GM18870 (cell line): ENCODE data around the gene PRM1.
"Not testable (repeated sequence)": the region's sequence is repeated elsewhere in the genome, so short reads cannot be mapped to it uniquely, and the experiment has no call there.

Experiments used
- ATAC-seq: cut with Tn5 transposase; IDR thresholded peaks from one replicate; pipeline ENCODE4 v1.9.1; 2021; ENCODE audit warnings: moderate library complexity; ENCODE audit not compliant: unreplicated experiment

PRM1 gene

DNA sequence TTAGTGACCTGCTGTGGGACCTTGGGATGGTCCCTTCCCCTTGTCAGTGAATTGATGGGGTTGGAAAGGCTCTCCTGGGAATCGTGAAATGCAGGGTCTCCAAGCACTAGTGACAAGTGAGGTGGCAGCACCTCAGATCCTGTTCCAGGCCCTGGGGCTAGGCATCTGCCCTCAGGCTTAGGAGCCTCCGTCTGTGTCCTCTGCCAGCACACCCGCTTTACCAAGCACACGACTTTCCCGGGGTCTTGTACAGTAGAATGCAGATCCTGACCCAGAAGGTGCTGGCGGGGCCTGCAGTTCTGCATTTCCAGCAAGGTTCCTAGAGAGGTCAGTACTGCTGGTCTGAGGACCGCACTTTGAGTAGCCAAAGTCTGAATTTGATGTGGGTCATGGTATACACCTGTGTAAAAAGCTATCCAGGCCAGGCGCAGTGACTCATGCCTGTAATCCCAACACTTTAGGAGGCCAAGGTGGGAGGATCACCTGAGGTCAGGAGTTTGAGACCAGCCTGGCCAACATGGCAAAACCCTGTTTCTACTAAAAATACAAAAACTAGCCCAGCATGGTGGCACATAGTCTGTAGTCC lies 33.3 kb upstream of the PRM1 start:
- ATAC-seq: no peak

DNA sequence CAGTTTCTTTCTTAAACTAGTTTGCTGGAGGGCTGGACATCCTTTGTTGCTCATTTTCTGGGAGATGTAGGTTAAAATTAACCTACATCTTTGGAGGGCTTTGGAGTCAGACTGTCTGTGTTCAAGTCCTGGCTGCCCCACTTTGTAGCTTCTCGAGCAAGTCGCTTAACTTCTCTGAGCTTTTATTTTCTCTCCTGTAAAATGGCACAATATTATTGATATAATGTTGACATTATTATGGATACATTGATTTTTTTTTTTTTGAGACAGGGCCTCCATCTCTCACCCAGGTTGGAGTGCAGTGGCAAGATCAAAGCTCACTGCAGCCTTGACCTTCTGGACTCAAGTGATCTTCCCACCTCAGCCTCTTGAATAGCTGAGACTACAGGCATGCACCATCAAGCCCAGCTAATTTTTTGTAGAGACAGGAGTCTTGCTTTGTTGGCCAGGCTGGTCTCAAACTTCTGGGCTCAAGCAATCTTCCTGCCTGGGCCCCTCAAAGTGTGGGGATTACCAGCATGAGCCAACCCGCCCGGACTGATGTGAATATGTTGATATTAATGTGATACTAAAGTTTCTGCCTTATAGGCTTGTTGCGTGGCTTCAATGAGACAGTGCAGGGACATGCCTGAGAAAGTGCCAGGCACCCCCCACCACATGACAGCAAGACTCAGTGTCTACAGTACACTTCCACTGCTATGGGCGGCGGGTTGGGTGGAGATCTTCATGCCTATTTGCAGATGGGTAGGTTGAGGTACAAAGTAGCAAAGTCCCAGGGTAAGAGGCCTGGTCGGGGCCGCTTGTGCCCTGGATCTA lies 32.6 kb upstream of the PRM1 start:
- ATAC-seq: no peak

DNA sequence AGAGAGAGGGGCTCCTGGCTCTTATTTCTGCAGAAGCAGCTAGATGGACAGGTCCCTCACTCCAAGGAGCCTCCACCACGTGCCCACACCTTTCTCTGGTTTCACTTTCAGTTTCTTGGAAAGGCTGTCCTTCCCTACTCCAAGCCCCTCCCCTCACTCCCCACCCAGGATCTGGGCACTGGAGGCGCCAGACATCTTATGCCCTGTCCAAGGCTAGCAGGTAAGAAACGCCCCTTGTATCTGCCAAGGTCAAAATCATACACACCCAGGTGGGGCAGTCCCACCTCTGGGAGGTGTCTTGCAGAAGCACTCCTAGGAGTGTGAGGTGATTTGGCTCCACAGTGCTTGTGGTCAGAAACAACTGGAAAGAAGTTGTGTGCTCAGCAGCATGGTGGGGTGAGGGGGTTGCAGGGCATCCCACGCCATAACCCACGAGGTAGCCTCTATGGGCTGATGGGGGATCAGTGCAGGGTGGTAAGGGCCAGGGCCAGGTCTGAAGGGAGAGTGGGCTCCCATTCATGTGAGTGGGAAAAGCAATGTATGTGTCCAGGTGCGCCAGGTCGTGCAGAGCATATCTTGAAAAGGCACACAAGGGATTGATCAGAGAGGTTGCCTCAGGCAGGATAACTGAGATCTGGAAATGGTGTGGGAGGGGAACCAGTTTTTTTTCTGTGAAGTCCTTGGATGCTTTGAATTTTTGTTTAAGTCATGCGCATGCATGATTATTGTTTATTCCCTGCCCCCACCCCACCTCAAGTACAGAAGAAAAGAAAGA lies 31.8 kb upstream of the PRM1 start:
- no peak for ATAC-seq

DNA sequence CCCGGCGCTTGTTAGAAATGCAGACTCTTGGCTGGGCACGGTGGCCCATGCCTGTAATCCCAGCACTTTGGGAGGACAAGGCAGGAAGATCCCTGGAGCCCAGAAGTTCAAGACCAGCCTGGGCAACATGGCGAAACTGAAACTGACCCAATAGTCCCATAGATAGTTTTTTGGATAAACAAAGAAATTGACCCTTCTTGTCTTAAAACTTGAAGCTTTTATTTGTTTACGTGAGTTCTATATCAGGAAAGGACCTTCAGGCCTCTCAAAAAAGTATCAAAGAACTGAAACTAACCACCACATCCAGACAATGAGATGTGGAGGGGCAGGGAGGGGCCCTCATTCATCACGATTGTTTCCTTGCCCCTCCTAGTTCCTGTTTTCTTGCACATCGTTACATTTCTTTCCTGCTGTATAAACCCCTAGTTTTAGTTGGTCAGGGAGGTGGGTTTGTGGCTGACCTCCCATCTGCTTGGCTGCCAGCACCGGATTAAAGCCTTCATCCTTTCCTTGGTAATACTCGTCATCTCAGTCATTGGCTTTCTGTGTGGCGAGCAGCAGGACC lies 29.9 kb upstream of the PRM1 start:
- peak; percentile 47 for ATAC-seq

DNA sequence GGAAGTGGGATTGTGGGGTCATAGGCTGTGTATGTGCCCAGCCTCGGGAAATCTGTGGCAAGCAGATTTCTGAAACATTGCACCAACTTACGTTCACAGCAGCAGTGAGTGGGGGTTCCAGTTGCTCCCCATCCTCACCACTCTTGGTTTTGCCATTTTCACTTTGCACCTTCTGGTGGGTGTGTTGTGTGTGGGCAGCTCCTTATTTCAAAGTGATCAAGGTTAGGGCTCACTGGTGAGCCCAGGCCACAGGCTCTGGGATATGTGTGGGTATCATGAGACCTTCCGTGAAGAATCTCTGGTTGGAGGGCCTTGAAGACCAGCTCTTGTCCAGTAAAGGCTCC lies 29.5 kb upstream of the PRM1 start:
- no peak for ATAC-seq

DNA sequence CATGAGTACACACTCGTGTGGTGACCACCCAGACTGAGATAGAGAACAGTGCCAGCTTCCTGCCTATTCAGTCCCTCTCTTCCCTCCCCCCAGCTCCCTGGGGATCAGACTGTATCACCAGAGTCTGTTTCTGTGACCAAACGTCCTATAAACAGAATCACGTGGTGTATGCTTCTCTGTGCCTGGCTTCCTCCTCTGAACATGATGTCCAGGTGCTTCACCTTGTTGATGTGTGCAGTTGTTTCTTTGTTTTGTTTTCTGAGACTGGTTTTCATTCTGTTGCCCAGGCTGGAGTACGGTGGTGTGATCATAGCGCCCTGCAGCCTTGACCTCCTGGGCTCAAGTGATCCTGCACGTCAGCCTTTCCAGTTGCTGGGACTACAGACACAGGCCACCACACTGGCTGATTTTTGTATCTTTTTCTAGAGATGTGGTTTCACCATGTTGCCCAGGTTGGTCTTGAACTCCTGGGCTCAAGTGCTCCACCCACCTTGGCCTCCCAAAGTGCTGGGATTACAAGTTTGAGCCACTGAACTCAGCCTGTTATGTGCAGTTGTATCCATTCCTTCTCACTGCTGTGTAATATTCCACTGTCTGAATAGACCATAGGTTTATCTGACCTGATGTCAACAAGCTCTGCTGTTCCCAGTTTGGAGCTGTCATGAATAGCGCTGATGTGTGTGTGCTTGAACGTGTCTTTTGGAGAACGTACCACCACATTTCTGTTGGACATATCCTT lies 28.9 kb upstream of the PRM1 start:
- peak; percentile 38 for ATAC-seq

DNA sequence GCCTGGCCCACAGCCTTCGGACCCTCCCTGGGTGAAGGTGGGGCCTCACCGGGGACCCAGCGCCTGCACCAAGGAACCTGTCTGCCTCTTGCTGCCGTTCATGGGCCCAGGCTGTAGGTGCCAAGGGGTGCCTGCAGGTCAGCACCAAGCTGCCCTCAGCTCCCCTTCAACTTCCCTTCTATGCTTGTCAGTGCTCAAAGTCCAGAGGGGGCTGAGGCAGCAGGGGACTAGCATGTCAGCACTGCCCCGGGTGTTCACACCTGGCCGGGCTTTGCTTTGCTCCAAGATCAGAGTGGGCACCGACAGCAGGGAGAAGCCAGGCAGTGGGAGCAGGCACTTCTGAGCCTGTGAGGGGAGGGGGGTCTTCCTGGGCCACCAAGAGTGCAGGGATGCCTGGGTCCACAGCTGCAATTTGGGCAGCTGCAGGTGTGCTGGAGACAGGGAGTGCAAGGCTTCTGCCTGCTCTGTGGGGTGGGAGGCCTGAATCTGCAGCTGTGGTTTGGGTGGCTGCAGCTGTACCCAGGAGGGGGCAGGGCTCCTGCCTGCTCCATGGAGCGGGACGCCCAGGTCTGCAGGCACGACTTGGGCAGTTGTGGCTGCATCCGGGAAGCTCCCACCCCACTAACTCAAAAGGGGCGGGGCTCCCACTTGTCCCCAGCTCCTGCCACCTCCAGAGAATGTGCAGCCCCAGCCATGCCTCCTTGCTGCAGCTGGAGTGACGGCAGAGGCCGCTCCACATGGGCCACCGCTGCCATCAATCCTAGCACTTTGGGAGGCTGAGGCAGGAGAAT lies 27.6 kb upstream of the PRM1 start:
- ATAC-seq: no peak

DNA sequence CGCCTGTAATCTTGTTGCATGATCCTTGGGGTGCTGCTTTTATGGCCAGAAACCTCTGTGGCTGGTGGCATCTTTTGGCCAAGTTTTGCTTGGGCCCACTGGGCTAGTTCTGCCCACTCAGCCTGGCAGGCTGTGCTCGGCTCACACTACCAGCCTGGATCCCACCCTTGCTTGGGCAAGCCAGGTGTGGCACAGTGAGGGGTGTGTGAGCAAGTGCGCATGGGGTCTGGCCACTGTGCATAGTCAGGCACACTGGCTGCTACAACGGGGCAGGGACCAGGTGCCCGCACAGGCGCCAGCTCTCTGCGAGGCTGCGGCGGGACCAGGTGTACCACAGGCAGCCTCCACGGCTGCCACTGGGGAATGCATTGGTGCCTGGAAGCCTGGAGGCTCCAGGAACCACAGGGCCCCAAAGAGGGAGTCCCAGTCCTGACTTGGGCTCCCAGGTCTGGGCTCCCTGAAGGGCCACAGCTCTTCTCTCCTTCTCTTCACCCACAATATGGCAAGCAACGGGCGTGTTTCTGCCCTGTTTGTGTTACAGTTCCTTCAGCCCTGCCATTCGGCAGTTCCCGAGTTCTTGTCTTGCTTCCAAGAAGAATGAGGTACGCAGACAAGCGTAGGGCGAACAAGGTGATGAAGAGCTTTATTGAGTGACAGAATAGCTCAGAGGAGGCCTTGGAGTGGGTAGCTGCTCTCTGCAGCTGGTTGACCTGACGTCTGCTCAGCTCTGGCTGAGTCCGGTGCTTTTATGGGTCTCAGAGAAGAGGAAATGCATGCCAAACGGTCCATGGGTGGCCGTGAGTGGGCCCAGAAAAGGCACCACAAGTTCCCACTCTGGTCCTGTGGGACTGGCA lies 26.7 kb upstream of the PRM1 start:
- ATAC-seq: no peak

DNA sequence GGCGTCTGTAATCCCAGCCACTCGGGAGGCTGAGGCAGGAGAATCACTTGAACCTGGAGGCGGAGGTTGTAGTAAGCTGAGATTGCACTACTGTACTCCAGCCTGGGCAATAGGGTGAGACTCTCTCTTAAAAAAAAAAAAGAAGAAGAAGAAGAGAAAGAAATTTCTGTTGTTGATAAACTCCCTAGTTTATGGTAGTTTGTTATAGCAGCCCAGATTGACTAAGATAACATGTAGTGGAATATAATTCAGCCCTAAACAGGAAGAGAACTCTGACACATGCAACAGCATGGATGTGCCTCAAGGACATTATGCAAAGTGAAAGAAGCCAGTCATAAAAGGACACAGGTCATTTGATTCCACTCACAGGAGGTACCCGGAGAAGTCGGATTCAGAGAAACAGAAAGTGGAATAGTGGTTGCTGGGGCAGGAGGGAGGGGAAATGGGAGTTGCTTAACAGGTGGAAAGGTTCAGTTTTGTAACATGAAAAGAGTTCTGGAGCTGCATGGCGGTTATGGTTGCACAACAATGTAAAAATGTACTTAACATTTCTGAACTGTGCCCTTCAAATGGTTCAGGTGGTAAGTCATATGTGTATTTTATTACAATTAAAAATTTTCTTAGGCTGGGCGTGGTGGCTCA lies 26.0 kb upstream of the PRM1 start:
- no peak for ATAC-seq

DNA sequence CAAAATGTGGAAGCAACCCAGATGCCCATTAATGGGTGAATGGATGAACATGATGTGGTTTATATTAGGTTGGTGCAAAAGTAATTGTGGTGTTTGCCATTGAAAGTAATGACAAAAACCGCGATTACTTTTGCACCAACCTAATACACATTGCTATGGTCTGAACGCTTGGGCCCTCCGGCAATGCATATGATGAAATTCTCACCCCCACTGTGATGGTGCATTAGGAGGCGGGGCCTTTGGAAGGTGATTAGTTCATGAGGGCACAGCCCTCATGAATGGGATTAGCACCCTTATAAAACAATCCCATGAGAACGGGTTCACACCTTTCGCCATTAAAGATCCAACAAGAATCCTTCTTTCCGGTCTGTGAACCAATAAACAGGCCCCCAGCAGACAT lies 25.3 kb upstream of the PRM1 start:
- ATAC-seq: no peak

DNA sequence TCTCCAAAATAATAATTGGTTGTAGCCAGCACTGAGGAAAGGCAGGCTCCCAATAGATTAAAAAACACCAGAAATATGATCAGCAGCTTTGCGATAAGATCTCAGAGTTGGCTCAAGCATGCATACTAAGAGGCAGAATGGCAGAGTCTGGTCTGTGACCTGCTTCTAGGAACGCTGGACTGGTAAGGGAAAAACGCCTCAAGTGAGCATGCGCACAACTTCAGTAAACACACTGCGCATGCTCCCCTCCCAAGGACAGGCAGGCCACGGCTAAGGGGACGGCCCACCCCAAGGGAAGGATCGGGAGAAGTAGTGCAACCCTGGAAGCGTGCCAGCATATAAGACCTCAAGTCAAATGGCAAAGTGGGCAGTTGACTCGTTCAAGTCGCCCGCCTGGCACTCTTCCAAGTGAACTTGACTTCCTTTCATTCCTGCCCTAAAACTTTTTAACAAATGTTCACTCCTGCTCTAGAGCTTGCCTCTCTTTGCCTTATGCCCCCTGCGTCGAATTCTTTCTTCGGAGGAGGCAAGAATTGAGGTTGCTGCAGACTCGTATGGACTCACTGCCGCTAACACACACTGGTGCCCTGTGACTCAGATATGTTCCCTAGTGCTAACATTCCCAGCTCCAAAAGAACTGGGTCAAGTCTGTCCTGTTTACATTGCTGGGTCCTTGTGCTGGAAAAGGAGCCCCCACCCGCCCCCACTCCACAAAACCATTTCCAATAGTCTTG lies 22.4 kb upstream of the PRM1 start:
- ATAC-seq: no peak

DNA sequence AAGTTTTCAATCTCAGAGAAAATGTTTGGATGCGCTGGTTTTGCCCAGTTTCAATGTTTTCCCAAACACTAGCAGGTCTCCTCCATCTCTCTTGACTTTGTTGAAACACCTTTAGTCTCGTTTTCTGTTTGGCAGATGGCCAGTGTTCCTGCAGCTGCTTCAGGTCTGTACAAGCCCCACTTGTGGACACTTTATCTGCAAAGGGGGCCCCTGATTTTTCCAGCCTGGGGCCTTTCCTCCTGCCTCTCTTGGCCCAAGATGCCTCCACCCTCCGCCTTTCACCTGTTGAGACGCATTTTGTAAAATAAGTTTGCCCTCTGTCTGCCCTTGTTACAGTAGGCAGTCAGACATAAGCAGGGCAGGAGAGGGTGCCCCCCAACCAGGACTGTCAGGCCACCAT lies 21.8 kb upstream of the PRM1 start:
- no peak for ATAC-seq

DNA sequence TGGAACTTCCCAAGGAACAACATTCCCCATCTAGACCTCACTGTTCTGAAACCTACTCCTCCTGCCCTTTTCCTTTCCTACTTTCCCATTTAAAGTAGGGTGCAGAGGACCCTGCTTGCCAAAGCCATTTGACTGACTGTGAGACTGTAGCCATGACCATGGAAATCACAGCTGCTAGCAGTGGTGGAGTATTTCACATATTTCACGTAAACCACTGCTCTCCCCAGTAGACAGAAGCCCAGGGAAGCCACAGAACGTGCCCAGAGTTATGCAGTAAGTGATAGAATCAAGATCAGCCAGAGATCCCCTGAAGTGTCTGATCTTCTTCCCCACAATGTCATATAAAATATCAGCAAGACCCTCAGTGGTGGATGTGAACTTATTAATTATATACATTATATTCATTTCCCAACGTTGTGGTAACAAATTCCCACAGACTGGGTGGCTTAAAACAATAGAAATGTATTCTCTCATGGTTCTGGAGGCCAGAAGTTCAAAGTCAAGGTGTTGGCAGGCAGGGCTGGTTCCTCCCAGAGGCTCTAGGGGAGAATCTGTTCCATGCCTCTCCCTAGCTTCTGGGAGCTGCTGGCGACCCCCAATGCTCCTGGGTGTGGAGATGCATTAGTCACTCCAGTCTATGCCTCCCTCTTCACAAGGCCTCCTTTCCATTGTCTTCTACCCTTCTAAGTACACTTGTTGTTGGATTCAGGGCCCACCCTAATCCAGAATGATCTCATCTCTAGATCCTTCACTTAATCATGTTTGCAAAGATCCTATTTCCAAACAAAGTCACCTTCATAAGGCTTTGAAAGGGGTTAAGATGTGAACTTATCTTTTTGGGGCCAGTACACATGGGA lies 20.7 kb upstream of the PRM1 start:
- no peak for ATAC-seq

DNA sequence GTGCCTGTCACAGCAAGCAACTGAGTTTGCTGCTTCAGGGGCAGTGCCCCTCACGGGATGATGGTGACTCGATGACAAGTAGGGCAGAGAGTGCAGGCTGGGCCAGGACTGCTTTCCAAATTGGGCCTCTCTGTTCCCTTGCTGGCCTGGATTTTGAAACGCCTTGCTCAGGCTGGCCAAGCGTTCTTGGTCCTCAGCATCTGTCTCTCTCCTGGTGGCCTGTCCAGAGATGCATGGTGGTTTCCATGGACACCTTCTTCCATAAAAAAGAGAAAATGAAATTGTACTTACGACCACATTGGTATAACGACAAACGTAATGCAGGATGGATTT lies 19.4 kb upstream of the PRM1 start:
- no peak for ATAC-seq

DNA sequence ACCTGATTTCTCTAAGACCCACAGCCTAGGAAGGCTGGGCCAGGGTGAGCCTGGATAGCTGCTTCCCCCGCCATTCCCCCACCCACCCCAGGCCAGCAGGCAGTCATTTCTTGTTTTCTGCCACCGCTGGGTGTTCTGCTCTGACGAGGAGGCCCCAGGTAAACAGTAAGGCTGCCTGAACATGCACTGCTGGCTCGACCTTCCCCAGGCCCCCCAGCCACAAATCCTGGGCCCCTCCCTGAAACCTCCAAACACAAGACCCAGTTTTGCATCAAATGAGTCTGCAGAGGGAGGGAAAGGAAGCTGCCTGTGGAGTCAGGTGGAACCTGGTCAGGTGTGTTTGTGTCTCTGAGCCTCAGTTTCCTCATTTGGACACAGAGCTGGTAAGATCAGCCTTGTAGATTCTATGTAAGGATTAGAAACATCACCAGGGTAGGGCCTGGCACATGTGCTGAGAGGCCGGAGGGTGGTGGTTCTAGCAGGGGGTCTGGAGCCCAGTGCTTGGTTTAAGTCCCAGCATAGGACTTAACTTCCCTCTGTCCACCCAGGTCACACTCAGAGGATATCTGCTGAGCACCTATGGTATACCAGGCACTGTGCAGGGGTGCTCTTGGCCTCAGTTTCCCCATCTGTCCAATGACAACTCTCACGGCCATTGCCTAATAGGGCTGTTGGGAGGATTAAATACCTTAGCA lies 18.9 kb upstream of the PRM1 start:
- no peak for ATAC-seq

DNA sequence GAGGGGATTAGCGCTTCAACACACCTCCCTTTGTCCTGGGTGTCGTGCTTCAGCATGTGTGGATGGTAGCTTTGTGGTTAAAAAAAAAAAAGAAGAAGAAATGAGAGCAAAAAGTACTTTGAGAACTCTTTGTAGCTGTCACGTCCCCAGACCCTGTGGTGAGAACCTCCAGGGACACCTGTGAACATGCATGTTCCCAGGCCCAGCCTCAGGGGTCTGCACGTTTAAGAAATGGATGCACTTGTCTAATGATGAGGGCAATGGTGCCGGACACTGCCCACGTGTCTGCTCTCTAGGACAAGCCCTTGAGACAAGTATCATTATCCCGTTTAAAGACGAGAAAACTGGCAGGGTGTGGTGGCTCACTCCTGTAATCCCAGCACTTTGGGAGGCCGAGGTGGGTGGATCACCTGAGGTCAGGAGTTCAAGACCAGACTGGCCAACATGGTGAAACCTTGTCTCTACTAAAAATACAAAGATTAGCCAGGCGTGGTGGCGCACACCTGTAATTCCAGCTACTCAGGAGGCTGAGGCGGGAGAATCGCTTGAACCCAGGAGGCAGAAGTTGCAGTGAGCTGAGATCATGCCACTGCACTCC lies 17.9 kb upstream of the PRM1 start:
- ATAC-seq: not testable (repeated sequence)
